ENCODE results near the gene ABHD5. TPM values are rescaled to one million over a fixed set of nuclear protein-coding genes. Genes with fewer than 3 reads are reported as not detected.

The ABHD5 gene
- total and polyA plus RNA-seq, 10 of the 15 experiments (the other 5 are each of a cell fraction or from before 2014, with no cell fraction given), result 5.5 to 24.4 (median 9.5) TPM

DNA sequence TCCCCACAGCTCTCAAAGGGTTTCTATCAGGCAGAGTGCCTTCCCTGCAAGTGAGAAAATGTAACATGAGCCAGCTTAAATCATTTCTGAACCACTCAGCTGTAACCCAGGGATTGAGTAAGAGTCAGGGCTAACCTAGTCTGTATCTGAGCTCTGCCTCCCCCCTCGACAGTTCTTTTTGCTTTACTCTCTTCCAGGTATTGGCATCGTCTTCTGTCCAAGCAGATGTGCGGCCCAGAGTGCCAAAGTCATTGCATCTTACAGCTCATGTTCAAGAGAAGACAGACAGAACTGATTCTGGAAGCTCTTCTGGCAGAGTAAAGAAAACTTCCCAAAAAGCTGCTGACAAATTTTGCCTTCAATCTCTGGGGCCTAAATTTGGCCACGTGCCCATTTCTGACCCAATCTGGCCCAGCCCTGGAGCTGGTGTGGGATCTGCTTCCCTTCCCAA, 74.8 kb downstream of the ABHD5 start:
- no peak for DNase-seq (ENCODE audit: low read depth, low spot score)
- no peaks in the 10 kb centered on the region for H3K4me1 ChIP-seq (ENCODE audit: control insufficient read depth, insufficient read depth, low read length)
- H4K20me1 ChIP-seq (ENCODE audit: control insufficient read depth, insufficient read depth), result no peaks in the 10 kb centered on the region
- H3K9me3 ChIP-seq (replicated peaks; ENCODE audit: control insufficient read depth, insufficient read depth, low read length), result no peaks in the 10 kb centered on the region
- no peak overlapping the region for H2AFZ ChIP-seq (ENCODE audit: control insufficient read depth, low read depth, low read length)
- WGBS (ENCODE audit: insufficient coverage, insufficient replicate concordance, low lambda C conversion rate, missing lambda C conversion rate), result 4% methylated on average over 4 of the region's 4 CpGs
- POLR2A ChIA-PET, result no interaction called here
- no peaks in the 10 kb centered on the region for H3K36me3 ChIP-seq (ENCODE audit: control insufficient read depth in 2 of 2, insufficient read depth in 2 of 2, low read length in 1 of 2)
- FAIRE-seq, result no peak
- no peak for ATAC-seq
- no TSS peak for BruUV-seq (replicated peaks)
- no peak overlapping the region for H3K4me2 ChIP-seq (ENCODE audit: control insufficient read depth, insufficient read depth)
- no peak overlapping the region for H3K9ac ChIP-seq (ENCODE audit: control insufficient read depth, insufficient read depth, low read length)
- SMC1A ChIA-PET (ENCODE audit: uncharacterized antibody, unreplicated experiment), result interaction anchor here (0.6 kb wide), 1 partner anchor 131 kb away, joined by 3 read pairs; no protein-coding TSS in a partner anchor
- H3K27ac ChIP-seq (ENCODE audit: control insufficient read depth, insufficient read depth), result no peak overlapping the region
- in situ Hi-C loops (cut with MboI), result loop anchor here (5.0 kb wide), 1 partner anchor 432 kb away; no protein-coding TSS in a partner anchor
- no peak for TF ChIP-seq RFX5 (IDR thresholded peaks at IDR 0.05; ENCODE audit: low read depth, low read length)
- no peak for TF ChIP-seq SREBF1 (IDR thresholded peaks at IDR 0.05; ENCODE audit: low read length)
- TF ChIP-seq, protein P1, sequence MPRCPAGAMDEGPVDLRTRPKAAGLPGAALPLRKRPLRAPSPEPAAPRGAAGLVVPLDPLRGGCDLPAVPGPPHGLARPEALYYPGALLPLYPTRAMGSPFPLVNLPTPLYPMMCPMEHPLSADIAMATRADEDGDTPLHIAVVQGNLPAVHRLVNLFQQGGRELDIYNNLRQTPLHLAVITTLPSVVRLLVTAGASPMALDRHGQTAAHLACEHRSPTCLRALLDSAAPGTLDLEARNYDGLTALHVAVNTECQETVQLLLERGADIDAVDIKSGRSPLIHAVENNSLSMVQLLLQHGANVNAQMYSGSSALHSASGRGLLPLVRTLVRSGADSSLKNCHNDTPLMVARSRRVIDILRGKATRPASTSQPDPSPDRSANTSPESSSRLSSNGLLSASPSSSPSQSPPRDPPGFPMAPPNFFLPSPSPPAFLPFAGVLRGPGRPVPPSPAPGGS (IDR thresholded peaks at IDR 0.05; ENCODE audit: borderline replicate concordance, insufficient read depth, low read depth, low read length, poor library complexity, severe bottlenecking), result no peak
- TF ChIP-seq RB1 (IDR thresholded peaks at IDR 0.05; ENCODE audit: borderline replicate concordance), result no peak
- no peak for TF ChIP-seq STAT1 (conservative IDR thresholded peaks at IDR 0.05)
- TF ChIP-seq, protein P2, sequence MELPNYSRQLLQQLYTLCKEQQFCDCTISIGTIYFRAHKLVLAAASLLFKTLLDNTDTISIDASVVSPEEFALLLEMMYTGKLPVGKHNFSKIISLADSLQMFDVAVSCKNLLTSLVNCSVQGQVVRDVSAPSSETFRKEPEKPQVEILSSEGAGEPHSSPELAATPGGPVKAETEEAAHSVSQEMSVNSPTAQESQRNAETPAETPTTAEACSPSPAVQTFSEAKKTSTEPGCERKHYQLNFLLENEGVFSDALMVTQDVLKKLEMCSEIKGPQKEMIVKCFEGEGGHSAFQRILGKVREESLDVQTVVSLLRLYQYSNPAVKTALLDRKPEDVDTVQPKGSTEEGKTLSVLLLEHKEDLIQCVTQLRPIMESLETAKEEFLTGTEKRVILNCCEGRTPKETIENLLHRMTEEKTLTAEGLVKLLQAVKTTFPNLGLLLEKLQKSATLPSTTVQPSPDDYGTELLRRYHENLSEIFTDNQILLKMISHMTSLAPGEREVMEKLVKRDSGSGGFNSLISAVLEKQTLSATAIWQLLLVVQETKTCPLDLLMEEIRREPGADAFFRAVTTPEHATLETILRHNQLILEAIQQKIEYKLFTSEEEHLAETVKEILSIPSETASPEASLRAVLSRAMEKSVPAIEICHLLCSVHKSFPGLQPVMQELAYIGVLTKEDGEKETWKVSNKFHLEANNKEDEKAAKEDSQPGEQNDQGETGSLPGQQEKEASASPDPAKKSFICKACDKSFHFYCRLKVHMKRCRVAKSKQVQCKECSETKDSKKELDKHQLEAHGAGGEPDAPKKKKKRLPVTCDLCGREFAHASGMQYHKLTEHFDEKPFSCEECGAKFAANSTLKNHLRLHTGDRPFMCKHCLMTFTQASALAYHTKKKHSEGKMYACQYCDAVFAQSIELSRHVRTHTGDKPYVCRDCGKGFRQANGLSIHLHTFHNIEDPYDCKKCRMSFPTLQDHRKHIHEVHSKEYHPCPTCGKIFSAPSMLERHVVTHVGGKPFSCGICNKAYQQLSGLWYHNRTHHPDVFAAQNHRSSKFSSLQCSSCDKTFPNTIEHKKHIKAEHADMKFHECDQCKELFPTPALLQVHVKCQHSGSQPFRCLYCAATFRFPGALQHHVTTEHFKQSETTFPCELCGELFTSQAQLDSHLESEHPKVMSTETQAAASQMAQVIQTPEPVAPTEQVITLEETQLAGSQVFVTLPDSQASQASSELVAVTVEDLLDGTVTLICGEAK (IDR thresholded peaks at IDR 0.05; ENCODE audit: borderline replicate concordance), result no peak
- TF ChIP-seq TCF7 (IDR thresholded peaks at IDR 0.05; ENCODE audit: borderline replicate concordance), result no peak
- TF ChIP-seq, protein P3, sequence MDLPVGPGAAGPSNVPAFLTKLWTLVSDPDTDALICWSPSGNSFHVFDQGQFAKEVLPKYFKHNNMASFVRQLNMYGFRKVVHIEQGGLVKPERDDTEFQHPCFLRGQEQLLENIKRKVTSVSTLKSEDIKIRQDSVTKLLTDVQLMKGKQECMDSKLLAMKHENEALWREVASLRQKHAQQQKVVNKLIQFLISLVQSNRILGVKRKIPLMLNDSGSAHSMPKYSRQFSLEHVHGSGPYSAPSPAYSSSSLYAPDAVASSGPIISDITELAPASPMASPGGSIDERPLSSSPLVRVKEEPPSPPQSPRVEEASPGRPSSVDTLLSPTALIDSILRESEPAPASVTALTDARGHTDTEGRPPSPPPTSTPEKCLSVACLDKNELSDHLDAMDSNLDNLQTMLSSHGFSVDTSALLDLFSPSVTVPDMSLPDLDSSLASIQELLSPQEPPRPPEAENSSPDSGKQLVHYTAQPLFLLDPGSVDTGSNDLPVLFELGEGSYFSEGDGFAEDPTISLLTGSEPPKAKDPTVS (IDR thresholded peaks at IDR 0.05; ENCODE audit: low read depth, low read length), result no peak
- no peak for TF ChIP-seq ZNF687 (IDR thresholded peaks at IDR 0.05)
- no peak for TF ChIP-seq E2F4 (IDR thresholded peaks at IDR 0.05; ENCODE audit: low read depth, low read length)
- CTCF ChIA-PET, result interaction anchor here (1.4 to 2.3 kb wide), 2 partner anchors 89 to 220 kb away, joined by 4 read pairs; no protein-coding TSS in a partner anchor
- no peaks in the 10 kb centered on the region; a peak in 3 of 4 replicates for H3K27me3 ChIP-seq (replicated peaks in 1 of 2; ENCODE audit: control insufficient read depth in 2 of 2, insufficient read depth in 2 of 2, low read length in 1 of 2)
- H3K79me2 ChIP-seq (ENCODE audit: control insufficient read depth, insufficient read depth, low read length), result no peaks in the 10 kb centered on the region
- H3K4me3 ChIP-seq, result no peak overlapping the region
- RAD21 ChIA-PET (ENCODE audit: unreplicated experiment), result interaction anchor here (1.2 kb wide), 1 partner anchor 434 kb away, joined by 4 read pairs; no protein-coding TSS in a partner anchor
- intact Hi-C loops (cut with micrococcal nuclease; ENCODE audit: unreplicated experiment), result loop anchor here (1.0 to 10.0 kb wide), 2 partner anchors 229 to 433 kb away; no protein-coding TSS in a partner anchor

Data from GM12878 (cell line).